Measurements from ENCODE around the gene PARD3. TPM values are rescaled to one million over a fixed set of nuclear protein-coding genes. Genes with fewer than 3 reads are reported as not detected.

Gene PARD3
- total RNA-seq, 1 donor from 2014 or later, result 1.7 TPM

- H3K4me1 Mint-ChIP-seq (ENCODE audit: low read depth), result no peaks in the 10 kb centered on the region
- H3K9me3 Mint-ChIP-seq, result peaks cover 25% of the 10 kb centered on the region
- intact Hi-C loops (cut with micrococcal nuclease), result no loop called here
- H3K36me3 Mint-ChIP-seq (ENCODE audit: low read depth), result no peaks in the 10 kb centered on the region
- H3K27ac Mint-ChIP-seq, result no peak overlapping the region
- H3K4me3 Mint-ChIP-seq, result no peak overlapping the region
- no peaks in the 10 kb centered on the region for H3K27me3 Mint-ChIP-seq (ENCODE audit: insufficient read depth)
- DNase-seq (ENCODE audit: low spot score), result no peak
These were observed 720.9 kb downstream of the PARD3 start for GRCh38 chr10:34094146-34094696.

- intact Hi-C loops (cut with micrococcal nuclease), result no loop called here
- H3K27ac Mint-ChIP-seq, result no peak overlapping the region
- peaks cover 25% of the 10 kb centered on the region for H3K9me3 Mint-ChIP-seq
- no peak for DNase-seq (ENCODE audit: low spot score)
- H3K4me1 Mint-ChIP-seq (ENCODE audit: low read depth), result no peaks in the 10 kb centered on the region
- H3K4me3 Mint-ChIP-seq, result no peak overlapping the region
- no peaks in the 10 kb centered on the region for H3K27me3 Mint-ChIP-seq (ENCODE audit: insufficient read depth)
- H3K36me3 Mint-ChIP-seq (ENCODE audit: low read depth), result no peaks in the 10 kb centered on the region
These were observed 722.2 kb downstream of the PARD3 start for GRCh38 chr10:34092891-34093290.

GRCh38 chr10:34091635-34092195 lies 723.4 kb downstream of the PARD3 start:
- no peaks in the 10 kb centered on the region for H3K36me3 Mint-ChIP-seq (ENCODE audit: low read depth)
- DNase-seq (ENCODE audit: low spot score), result no peak

GRCh38 chr10:34089253-34089652 lies 725.8 kb downstream of the PARD3 start:
- intact Hi-C loops (cut with micrococcal nuclease), result no loop called here
- Mint-ChIP-seq H3K27me3 (ENCODE audit: insufficient read depth) (peaks cover 2% of the 10 kb centered on the region), H3K4me1 (ENCODE audit: low read depth) (no peaks in the 10 kb centered on the region), H3K36me3 (ENCODE audit: low read depth) (no peaks in the 10 kb centered on the region), H3K9me3 (peaks cover 16% of the 10 kb centered on the region), H3K27ac (no peak overlapping the region), H3K4me3 (no peak overlapping the region)
- DNase-seq (ENCODE audit: low spot score), result no peak

More at GRCh38 chr10:34091635-34092195, 723.4 kb downstream of the PARD3 start:
- peaks cover 25% of the 10 kb centered on the region for H3K9me3 Mint-ChIP-seq
- no peak overlapping the region for H3K27ac Mint-ChIP-seq
- no peaks in the 10 kb centered on the region for H3K27me3 Mint-ChIP-seq (ENCODE audit: insufficient read depth)
- intact Hi-C loops (cut with micrococcal nuclease), result no loop called here
- H3K4me3 Mint-ChIP-seq, result no peak overlapping the region
- no peaks in the 10 kb centered on the region for H3K4me1 Mint-ChIP-seq (ENCODE audit: low read depth)

GRCh38 chr10:34088208-34088794 lies 726.8 kb downstream of the PARD3 start:
- intact Hi-C loops (cut with micrococcal nuclease), result no loop called here
- H3K4me1 Mint-ChIP-seq (ENCODE audit: low read depth), result no peaks in the 10 kb centered on the region

GRCh38 chr10:34087095-34087418 lies 728.0 kb downstream of the PARD3 start:
- intact Hi-C loops (cut with micrococcal nuclease), result no loop called here
- H3K27me3 Mint-ChIP-seq (ENCODE audit: insufficient read depth), result peaks cover 2% of the 10 kb centered on the region
- no peak overlapping the region for H3K4me3 Mint-ChIP-seq
- peaks cover 15% of the 10 kb centered on the region for H3K9me3 Mint-ChIP-seq
- no peaks in the 10 kb centered on the region for H3K36me3 Mint-ChIP-seq (ENCODE audit: low read depth)
- H3K4me1 Mint-ChIP-seq (ENCODE audit: low read depth), result no peaks in the 10 kb centered on the region
- DNase-seq (ENCODE audit: low spot score), result no peak
- H3K27ac Mint-ChIP-seq, result no peak overlapping the region

More at GRCh38 chr10:34088208-34088794, 726.8 kb downstream of the PARD3 start:
- peaks cover 20% of the 10 kb centered on the region for H3K9me3 Mint-ChIP-seq
- H3K27ac Mint-ChIP-seq, result no peak overlapping the region
- no peaks in the 10 kb centered on the region for H3K36me3 Mint-ChIP-seq (ENCODE audit: low read depth)
- no peak overlapping the region for H3K4me3 Mint-ChIP-seq
- no peak for DNase-seq (ENCODE audit: low spot score)
- peaks cover 2% of the 10 kb centered on the region for H3K27me3 Mint-ChIP-seq (ENCODE audit: insufficient read depth)

- no peak overlapping the region for H3K4me3 Mint-ChIP-seq
- H3K27ac Mint-ChIP-seq, result no peak overlapping the region
- no peak for DNase-seq (ENCODE audit: low spot score)
- H3K36me3 Mint-ChIP-seq (ENCODE audit: low read depth), result no peaks in the 10 kb centered on the region
- H3K9me3 Mint-ChIP-seq, result peaks cover 13% of the 10 kb centered on the region
- H3K4me1 Mint-ChIP-seq (ENCODE audit: low read depth), result no peaks in the 10 kb centered on the region
- intact Hi-C loops (cut with micrococcal nuclease), result no loop called here
- H3K27me3 Mint-ChIP-seq (ENCODE audit: insufficient read depth), result peaks cover 2% of the 10 kb centered on the region
These were observed 731.5 kb downstream of the PARD3 start for GRCh38 chr10:34083567-34083966.

GRCh38 chr10:34081948-34082347 lies 733.1 kb downstream of the PARD3 start:
- Mint-ChIP-seq H3K4me3 (no peak overlapping the region), H3K27me3 (ENCODE audit: insufficient read depth) (peaks cover 2% of the 10 kb centered on the region), H3K9me3 (peaks cover 13% of the 10 kb centered on the region)

GRCh38 chr10:34081347-34081743 lies 733.8 kb downstream of the PARD3 start:
- Mint-ChIP-seq H3K9me3 (peaks cover 13% of the 10 kb centered on the region), H3K4me3 (no peak overlapping the region), H3K4me1 (ENCODE audit: low read depth) (no peaks in the 10 kb centered on the region), H3K27me3 (ENCODE audit: insufficient read depth) (peaks cover 2% of the 10 kb centered on the region), H3K27ac (no peak overlapping the region), H3K36me3 (ENCODE audit: low read depth) (no peaks in the 10 kb centered on the region)
- DNase-seq (ENCODE audit: low spot score), result no peak
- intact Hi-C loops (cut with micrococcal nuclease), result no loop called here

More at GRCh38 chr10:34081948-34082347, 733.1 kb downstream of the PARD3 start:
- no peak overlapping the region for H3K27ac Mint-ChIP-seq
- intact Hi-C loops (cut with micrococcal nuclease), result no loop called here
- H3K36me3 Mint-ChIP-seq (ENCODE audit: low read depth), result no peaks in the 10 kb centered on the region
- no peaks in the 10 kb centered on the region for H3K4me1 Mint-ChIP-seq (ENCODE audit: low read depth)
- no peak for DNase-seq (ENCODE audit: low spot score)

- intact Hi-C loops (cut with micrococcal nuclease), result no loop called here
- H3K4me3 Mint-ChIP-seq, result no peak overlapping the region
- H3K9me3 Mint-ChIP-seq, result peaks cover 13% of the 10 kb centered on the region
- H3K27me3 Mint-ChIP-seq (ENCODE audit: insufficient read depth), result no peaks in the 10 kb centered on the region
- no peaks in the 10 kb centered on the region for H3K36me3 Mint-ChIP-seq (ENCODE audit: low read depth)
- no peak for DNase-seq (ENCODE audit: low spot score)
- no peaks in the 10 kb centered on the region for H3K4me1 Mint-ChIP-seq (ENCODE audit: low read depth)
- no peak overlapping the region for H3K27ac Mint-ChIP-seq
These were observed 734.4 kb downstream of the PARD3 start for GRCh38 chr10:34080485-34081346.

GRCh38 chr10:34079702-34080484 lies 735.2 kb downstream of the PARD3 start:
- intact Hi-C loops (cut with micrococcal nuclease), result no loop called here
- no peaks in the 10 kb centered on the region for H3K36me3 Mint-ChIP-seq (ENCODE audit: low read depth)
- H3K9me3 Mint-ChIP-seq, result peaks cover 13% of the 10 kb centered on the region

GRCh38 chr10:34078745-34079470 lies 736.2 kb downstream of the PARD3 start:
- no peaks in the 10 kb centered on the region for H3K36me3 Mint-ChIP-seq (ENCODE audit: low read depth)
- H3K9me3 Mint-ChIP-seq, result peaks cover 12% of the 10 kb centered on the region
- intact Hi-C loops (cut with micrococcal nuclease), result no loop called here
- H3K4me1 Mint-ChIP-seq (ENCODE audit: low read depth), result no peaks in the 10 kb centered on the region
- DNase-seq (ENCODE audit: low spot score), result no peak
- no peaks in the 10 kb centered on the region for H3K27me3 Mint-ChIP-seq (ENCODE audit: insufficient read depth)
- no peak overlapping the region for H3K27ac Mint-ChIP-seq
- H3K4me3 Mint-ChIP-seq, result no peak overlapping the region

More at GRCh38 chr10:34079702-34080484, 735.2 kb downstream of the PARD3 start:
- no peak for DNase-seq (ENCODE audit: low spot score)
- Mint-ChIP-seq H3K4me3 (no peak overlapping the region), H3K4me1 (ENCODE audit: low read depth) (no peaks in the 10 kb centered on the region), H3K27ac (no peak overlapping the region), H3K27me3 (ENCODE audit: insufficient read depth) (no peaks in the 10 kb centered on the region)

All from activated T-helper 1 cell treated with anti-CD3 and anti-CD28 coated beads, Interleukin-12 subunit alpha, Interleukin-12 subunit beta, Interleukin-2, Interleukin-4 antibody, amounts not matched to agents 30 ng/mL and 10 ng/mL and 1 ng/mL, durations not matched to agents 14 hours and 24 hours and 36 hours (primary cell).